LNCAP (cell line): ENCODE measurements around the gene STAG1.

Experiments used
- TF ChIP-seq, protein P1 (sequence below): fragments of 450-650 bp; IDR thresholded peaks from 2 replicates; pipeline ENCODE4 v1.5.1; 2017; ENCODE audit warnings: mild to moderate bottlenecking

Gene STAG1

DNA sequence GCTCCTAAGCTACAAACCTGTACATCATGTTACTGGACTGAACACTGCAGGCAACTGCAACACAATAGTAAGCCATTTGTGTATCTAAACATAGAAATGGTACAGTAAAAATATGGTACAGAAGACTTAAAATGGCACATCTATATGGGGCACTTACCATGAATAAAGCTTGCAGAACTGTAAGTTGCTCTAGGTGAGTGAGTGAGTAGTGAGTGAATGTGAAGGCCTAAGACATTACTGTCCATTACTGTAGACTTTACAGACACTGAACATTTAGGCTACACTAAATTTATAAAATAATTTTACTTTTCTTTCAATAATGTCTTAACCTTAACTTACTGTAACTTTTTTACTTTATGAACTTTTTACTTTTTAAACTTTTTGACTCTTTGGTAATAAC lies 76.2 kb downstream of the STAG1 start:
- TF ChIP-seq, protein P1, sequence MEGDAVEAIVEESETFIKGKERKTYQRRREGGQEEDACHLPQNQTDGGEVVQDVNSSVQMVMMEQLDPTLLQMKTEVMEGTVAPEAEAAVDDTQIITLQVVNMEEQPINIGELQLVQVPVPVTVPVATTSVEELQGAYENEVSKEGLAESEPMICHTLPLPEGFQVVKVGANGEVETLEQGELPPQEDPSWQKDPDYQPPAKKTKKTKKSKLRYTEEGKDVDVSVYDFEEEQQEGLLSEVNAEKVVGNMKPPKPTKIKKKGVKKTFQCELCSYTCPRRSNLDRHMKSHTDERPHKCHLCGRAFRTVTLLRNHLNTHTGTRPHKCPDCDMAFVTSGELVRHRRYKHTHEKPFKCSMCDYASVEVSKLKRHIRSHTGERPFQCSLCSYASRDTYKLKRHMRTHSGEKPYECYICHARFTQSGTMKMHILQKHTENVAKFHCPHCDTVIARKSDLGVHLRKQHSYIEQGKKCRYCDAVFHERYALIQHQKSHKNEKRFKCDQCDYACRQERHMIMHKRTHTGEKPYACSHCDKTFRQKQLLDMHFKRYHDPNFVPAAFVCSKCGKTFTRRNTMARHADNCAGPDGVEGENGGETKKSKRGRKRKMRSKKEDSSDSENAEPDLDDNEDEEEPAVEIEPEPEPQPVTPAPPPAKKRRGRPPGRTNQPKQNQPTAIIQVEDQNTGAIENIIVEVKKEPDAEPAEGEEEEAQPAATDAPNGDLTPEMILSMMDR: no peak

DNA sequence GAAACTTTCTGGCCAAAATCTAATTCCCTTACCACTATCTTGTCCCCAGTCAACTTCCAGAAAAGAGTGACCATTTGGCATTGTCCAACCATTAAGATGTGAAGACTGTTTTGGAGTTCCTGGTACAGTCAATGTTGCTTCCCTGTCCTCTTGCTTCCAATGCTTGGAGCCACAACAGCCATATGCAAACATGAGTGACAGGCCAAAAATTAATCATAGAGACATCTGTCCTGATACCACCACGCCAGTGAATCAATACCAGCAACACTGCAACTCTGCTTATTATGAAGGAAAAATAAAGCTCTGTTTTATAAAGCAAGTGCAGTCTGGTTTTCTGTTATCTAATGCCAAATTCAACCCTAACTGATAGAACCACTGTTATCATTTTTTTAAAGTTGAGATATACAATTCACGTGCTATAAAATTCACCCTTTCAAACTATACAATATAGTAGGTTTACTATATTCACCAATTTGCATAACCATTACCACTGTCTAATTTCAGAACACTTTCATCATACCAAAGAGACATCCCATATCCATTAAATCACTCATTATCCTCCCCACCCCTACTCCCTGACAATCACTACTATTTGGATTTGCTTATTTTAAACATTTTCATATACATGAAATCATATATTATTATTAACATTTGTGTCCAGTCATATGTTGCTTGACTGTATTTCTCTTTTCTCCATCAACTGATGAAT lies 76.9 kb downstream of the STAG1 start:
- TF ChIP-seq, protein P1: no peak

DNA sequence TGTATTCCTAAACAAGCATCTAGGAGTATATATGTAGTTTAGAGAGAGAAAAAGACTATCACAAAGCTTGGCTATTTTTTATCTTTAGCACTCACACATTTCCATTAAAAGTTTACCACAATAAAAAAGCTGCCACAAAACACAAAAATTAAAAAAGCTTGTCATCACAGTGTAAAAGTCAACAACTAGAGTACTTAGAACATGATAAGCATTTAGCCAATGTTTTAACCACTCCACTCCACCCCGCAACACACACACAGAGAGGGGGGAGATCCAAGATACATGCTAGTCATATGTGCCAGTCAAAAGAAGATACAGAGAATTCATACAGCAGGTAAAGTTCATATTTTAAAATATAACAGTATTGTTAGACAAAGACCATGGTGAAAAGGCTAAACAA lies 79.7 kb downstream of the STAG1 start:
- TF ChIP-seq, protein P1: no peak

DNA sequence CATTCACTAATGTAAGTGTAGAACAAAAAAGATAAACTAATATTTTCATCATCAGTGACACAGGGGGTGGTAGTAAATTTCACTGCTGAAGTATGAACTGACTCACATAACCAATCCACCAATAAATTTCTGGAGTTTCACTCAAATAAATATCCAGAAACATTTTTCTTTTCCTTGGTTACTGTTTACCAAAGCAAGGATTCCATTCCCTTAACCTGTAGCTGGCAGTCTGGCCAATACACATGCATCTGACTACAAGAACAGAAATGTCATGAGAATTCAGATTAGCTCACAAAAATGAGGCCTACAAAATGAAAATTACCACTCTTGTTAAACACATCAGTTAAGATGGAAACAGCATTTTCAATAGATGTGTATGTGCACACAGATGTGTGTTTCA lies 80.3 kb downstream of the STAG1 start:
- TF ChIP-seq, protein P1: no peak

DNA sequence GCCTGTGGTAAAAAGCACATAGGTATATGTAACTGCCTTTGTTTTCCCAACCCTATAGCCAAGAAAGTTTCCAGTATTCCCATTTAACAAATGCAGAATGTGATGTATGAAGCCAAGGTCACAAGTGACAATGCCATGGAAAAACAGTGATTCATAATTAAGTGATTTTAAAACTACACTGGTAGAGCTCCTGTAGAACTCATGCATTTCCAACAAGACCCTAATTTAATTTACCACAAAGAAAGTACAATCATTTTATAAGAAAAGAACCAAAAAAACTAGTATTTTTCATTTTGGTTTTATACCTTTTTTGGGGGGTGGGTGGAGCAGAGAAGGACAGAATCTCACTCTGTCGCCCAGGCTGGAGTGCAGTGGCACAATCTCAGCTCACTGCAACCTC lies 82.0 kb downstream of the STAG1 start:
- TF ChIP-seq, protein P1: no peak

DNA sequence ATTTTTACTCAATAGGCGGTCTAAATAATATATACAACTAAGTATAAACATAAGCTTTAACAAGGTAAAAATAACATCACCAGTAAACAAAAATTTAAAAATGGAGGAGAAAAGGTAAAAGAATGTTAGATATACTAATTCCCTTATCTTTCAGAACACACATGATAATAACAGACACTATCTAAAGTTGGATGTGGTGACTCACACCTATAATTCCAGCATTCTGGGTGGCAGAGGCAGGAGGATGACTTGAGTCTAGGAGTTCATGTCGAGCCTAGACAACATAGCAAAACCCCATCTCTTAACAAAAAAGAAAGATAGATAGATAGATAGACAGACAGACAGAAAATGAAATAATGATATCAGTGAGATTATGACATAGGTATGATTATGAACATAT lies 85.1 kb downstream of the STAG1 start:
- TF ChIP-seq, protein P1: no peak

DNA sequence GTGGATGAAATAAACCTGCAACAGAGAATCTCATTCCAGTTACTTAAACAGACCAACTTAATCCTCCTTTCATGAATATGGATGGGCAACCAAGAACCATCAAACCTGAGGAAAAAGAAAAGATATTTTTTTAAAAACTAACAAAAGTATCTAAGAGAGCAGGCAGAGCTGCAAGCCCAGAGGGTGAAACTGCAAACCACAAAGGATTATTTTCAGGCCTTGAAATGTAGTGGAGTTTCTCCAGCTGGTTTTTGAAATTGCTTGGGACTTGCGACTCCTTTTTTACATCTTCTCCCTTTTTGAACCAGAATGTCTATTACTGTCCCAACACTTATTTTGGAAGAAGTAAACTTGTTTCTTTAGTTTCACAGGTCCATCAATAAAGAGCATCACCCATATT lies 87.4 kb downstream of the STAG1 start:
- TF ChIP-seq, protein P1: no peak

DNA sequence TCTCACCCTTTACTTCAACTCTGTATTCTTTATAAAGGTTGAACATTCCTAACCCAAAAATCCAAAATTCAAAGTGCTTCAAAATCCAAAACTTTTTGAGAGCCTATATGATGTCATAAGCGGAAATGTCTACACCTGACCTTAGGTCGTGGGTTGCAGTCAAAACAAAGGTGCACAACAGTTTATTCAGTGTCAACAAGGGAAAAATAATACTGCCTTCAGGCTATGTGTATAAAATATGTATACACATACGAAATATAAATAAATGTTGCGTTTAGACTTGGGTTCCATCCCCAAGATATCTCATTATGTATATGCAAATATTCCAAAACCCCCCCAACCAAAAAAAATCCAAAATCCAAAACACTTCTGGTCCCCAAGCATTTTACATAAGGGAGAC lies 90.9 kb downstream of the STAG1 start:
- TF ChIP-seq, protein P1: no peak
